HepG2 (cell line): ENCODE data around the gene CCDC117. TPM values are rescaled to one million over a fixed set of nuclear protein-coding genes. Genes with fewer than 3 reads are reported as not detected.

Experiments
- AKAP8 ChIP-seq: sonication (generic); formaldehyde crosslinking; IDR thresholded peaks from 2 replicates; pipeline ENCODE4 v1.5.1; 2020; ENCODE audit warnings: mild to moderate bottlenecking, missing genetic modification reagents
- ARNT2 ChIP-seq: sonication (generic); formaldehyde crosslinking; IDR thresholded peaks from 2 replicates; pipeline ENCODE4 v1.8.0; 2022; ENCODE audit warnings: mild to moderate bottlenecking, low read depth, missing genetic modification reagents, moderate library complexity
- BRD4 ChIP-seq: sonication (generic); formaldehyde crosslinking; IDR thresholded peaks from 2 replicates; pipeline ENCODE4 v1.4.0; 2020; ENCODE audit warnings: missing genetic modification reagents
- DRAP1 ChIP-seq: IDR thresholded peaks from 2 replicates; pipeline ENCODE4 v1.6.1; 2016; ENCODE audit warnings: missing genetic modification reagents, missing compliant biosample characterization
- HMG20A ChIP-seq: IDR thresholded peaks from 2 replicates; pipeline ENCODE4 v1.6.1; 2016; ENCODE audit warnings: borderline replicate concordance
- HOXA3 ChIP-seq: sonication (generic); formaldehyde crosslinking; IDR thresholded peaks from 2 replicates; pipeline ENCODE4 v1.5.0; 2020; ENCODE audit warnings: missing genetic modification reagents
- KLF12 ChIP-seq: sonication (generic); formaldehyde crosslinking; IDR thresholded peaks from 2 replicates; pipeline ENCODE4 v1.4.0; 2020; ENCODE audit warnings: missing genetic modification reagents, borderline replicate concordance
- KLF6 ChIP-seq: IDR thresholded peaks from 2 replicates; pipeline ENCODE4 v1.8.0; 2016; ENCODE audit warnings: missing biosample characterization, missing genetic modification reagents
- NFE2 ChIP-seq: sonication (generic); formaldehyde crosslinking; IDR thresholded peaks from 2 replicates; pipeline ENCODE4 v1.4.0; 2020; ENCODE audit warnings: missing genetic modification reagents
- NONO ChIP-seq, 2 experiments: fragments of 450-650 bp in 1 of 2; sonication (generic) in 1 of 2; formaldehyde crosslinking in 1 of 2; IDR thresholded peaks in 1 of 2; conservative IDR thresholded peaks in 1 of 2; 2 replicates each; pipeline versions ENCODE4 v1.6.1 to v1.8.0; 2017 to 2022; ENCODE audit warnings: mild to moderate bottlenecking in 1 of 2, missing genetic modification reagents in 1 of 2, moderate library complexity in 1 of 2
- NR2F1 ChIP-seq, 2 experiments: fragments of 450-650 bp in 1 of 2; formaldehyde crosslinking in 1 of 2; IDR thresholded peaks; 2 replicates each; pipeline versions ENCODE4 v1.5.0 to v1.6.1; 2016 to 2020; ENCODE audit warnings: mild to moderate bottlenecking in 1 of 2, missing compliant biosample characterization in 1 of 2, missing genetic modification reagents in 1 of 2, moderate library complexity in 1 of 2
- RARA ChIP-seq: IDR thresholded peaks from 2 replicates; pipeline ENCODE4 v1.6.1; 2016; ENCODE audit warnings: missing genetic modification reagents, missing compliant biosample characterization
- RFXANK ChIP-seq: IDR thresholded peaks from 2 replicates; pipeline ENCODE4 v1.6.1; 2016
- SAP130 ChIP-seq: IDR thresholded peaks from 2 replicates; pipeline ENCODE4 v1.6.1; 2016; ENCODE audit warnings: low read depth
- TCF12 ChIP-seq, 2 experiments: fragments of 450-650 bp in 1 of 2; sonication (generic) in 1 of 2; formaldehyde crosslinking in 1 of 2; IDR thresholded peaks; 2 replicates each; pipeline versions ENCODE4 v1.6.1 to v1.8.0; 2017 to 2022; ENCODE audit warnings: antibody characterized with exemption in 1 of 2, mild to moderate bottlenecking in 1 of 2, missing genetic modification reagents in 1 of 2, moderate library complexity in 1 of 2
- TOE1 ChIP-seq: sonication (generic); formaldehyde crosslinking; IDR thresholded peaks from 2 replicates; pipeline ENCODE4 v1.4.0; 2020; ENCODE audit warnings: mild to moderate bottlenecking, missing genetic modification reagents
- U2AF2 ChIP-seq: fragments of 200-400 bp; formaldehyde crosslinking; IDR thresholded peaks from 2 replicates; pipeline ENCODE4 v1.6.1; 2017; ENCODE audit warnings: low read depth, mild to moderate bottlenecking, low read length
- ZKSCAN1 ChIP-seq: fragments of 150-350 bp; IDR thresholded peaks from 2 replicates; pipeline ENCODE4 v1.6.1; 2014; ENCODE audit warnings: low read length
- ZMYM4 ChIP-seq: sonication (generic); formaldehyde crosslinking; IDR thresholded peaks from 2 replicates; pipeline ENCODE4 v1.8.1; 2023; ENCODE audit warnings: mild to moderate bottlenecking, missing genetic modification reagents
- ZNF550 ChIP-seq: sonication (generic); formaldehyde crosslinking; IDR thresholded peaks from 2 replicates; pipeline ENCODE4 v1.4.0; 2020; ENCODE audit warnings: mild to moderate bottlenecking, missing genetic modification reagents, borderline replicate concordance
- ZNF567 ChIP-seq: sonication (generic); formaldehyde crosslinking; IDR thresholded peaks from 2 replicates; pipeline ENCODE4 v1.8.1; 2023; ENCODE audit warnings: mild to moderate bottlenecking, missing genetic modification reagents, borderline replicate concordance
- ZNF577 ChIP-seq: sonication (generic); formaldehyde crosslinking; IDR thresholded peaks from 2 replicates; pipeline ENCODE4 v1.4.0; 2020; ENCODE audit warnings: mild to moderate bottlenecking, low read depth, missing genetic modification reagents, borderline replicate concordance
- ZNF598 ChIP-seq: sonication (generic); formaldehyde crosslinking; IDR thresholded peaks from 2 replicates; pipeline ENCODE4 v1.5.1; 2020; ENCODE audit warnings: mild to moderate bottlenecking, missing genetic modification reagents, borderline replicate concordance
- ZNF670 ChIP-seq: sonication (generic); formaldehyde crosslinking; IDR thresholded peaks from 2 replicates; pipeline ENCODE4 v1.8.0; 2022; ENCODE audit warnings: mild to moderate bottlenecking, missing genetic modification reagents, borderline replicate concordance
- ZNF678 ChIP-seq: sonication (generic); formaldehyde crosslinking; IDR thresholded peaks from 2 replicates; pipeline ENCODE4 v1.4.0; 2020; ENCODE audit warnings: mild to moderate bottlenecking, missing genetic modification reagents
- ZNF761 ChIP-seq: sonication (generic); formaldehyde crosslinking; conservative IDR thresholded peaks from 2 replicates; pipeline ENCODE4 v1.4.0; 2020; ENCODE audit warnings: mild to moderate bottlenecking, missing genetic modification reagents
- ZNF788 ChIP-seq: sonication (generic); formaldehyde crosslinking; IDR thresholded peaks from 2 replicates; pipeline ENCODE4 v1.5.0; 2020; ENCODE audit warnings: mild to moderate bottlenecking, missing genetic modification reagents, borderline replicate concordance
- ZSCAN22 ChIP-seq: sonication (generic); formaldehyde crosslinking; IDR thresholded peaks from 2 replicates; pipeline ENCODE4 v1.4.0; 2020; ENCODE audit warnings: mild to moderate bottlenecking, missing genetic modification reagents
- polyA plus RNA-seq, 8 experiments: library from polyadenylated mRNA; depleted of rRNA in 3 of 8; stranded (reverse) in 7 of 8; unstranded in 1 of 8; fragments of >200 nt; fragmentation: Illumina TruSeq in 4 of 8; extraction: Trizol in 4 of 8; gene quantifications; 2 replicates each; pipeline versions ENCODE4 v1.2.1 to v1.2.3, GENCODE V29; 2011 to 2016; ENCODE audit warnings: low read depth in 4 of 8, missing spikeins in 1 of 8, mixed read lengths in 1 of 8; ENCODE audit not compliant: insufficient read depth in 1 of 8
- total RNA-seq, 5 experiments: library from RNA; depleted of rRNA; stranded (reverse); fragments of >200 nt; fragmentation: Illumina TruSeq; extraction: Trizol; gene quantifications; 2 replicates each; pipeline ENCODE4 v1.2.3, GENCODE V29; 2016; ENCODE audit warnings: low read depth in 1 of 5
- TF ChIP-seq, protein P1 (sequence below): sonication (generic); formaldehyde crosslinking; conservative IDR thresholded peaks from 2 replicates; pipeline ENCODE4 v1.4.0; 2020; ENCODE audit warnings: missing genetic modification reagents
- TF ChIP-seq, protein P2 (sequence below): sonication (generic); formaldehyde crosslinking; IDR thresholded peaks from 2 replicates; pipeline ENCODE4 v1.5.0; 2020; ENCODE audit warnings: missing genetic modification reagents

Gene CCDC117
- total and polyA plus RNA-seq, 2 of the 13 experiments (the other 11 are each of a cell fraction or from before 2014, with no cell fraction given), result 12.6 to 34.2 TPM

GRCh38 chr22:28800308-28801041 lies 28.0 kb downstream of the CCDC117 start, which contains the start of gene XBP1 (continued):
- TF ChIP-seq, protein P1, sequence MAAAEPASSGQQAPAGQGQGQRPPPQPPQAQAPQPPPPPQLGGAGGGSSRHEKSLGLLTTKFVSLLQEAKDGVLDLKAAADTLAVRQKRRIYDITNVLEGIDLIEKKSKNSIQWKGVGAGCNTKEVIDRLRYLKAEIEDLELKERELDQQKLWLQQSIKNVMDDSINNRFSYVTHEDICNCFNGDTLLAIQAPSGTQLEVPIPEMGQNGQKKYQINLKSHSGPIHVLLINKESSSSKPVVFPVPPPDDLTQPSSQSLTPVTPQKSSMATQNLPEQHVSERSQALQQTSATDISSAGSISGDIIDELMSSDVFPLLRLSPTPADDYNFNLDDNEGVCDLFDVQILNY, result peak; percentile 78; the same call in 1 of the 2 replicates
- TF ChIP-seq ZMYM4 (CRISPR knock-in tag) (peak; percentile 75), BRD4 (peak; percentile 75), U2AF2 (no peak), ZNF788 (CRISPR knock-in tag) (peak; percentile 63; the same call in 1 of the 2 replicates), ZNF670 (CRISPR knock-in tag) (peak; percentile 56; the same call in 1 of the 2 replicates), DRAP1 (CRISPR knock-in tag) (peak; percentile 99), KLF6 (CRISPR knock-in tag) (peak; percentile 92), HOXA3 (CRISPR knock-in tag) (peak; percentile 88), RFXANK (CRISPR knock-in tag) (peak; percentile 78; the same call in 1 of the 2 replicates), ZNF598 (CRISPR knock-in tag) (no peak), AKAP8 (peak; percentile 80; the same call in 1 of the 2 replicates), RARA (peak; percentile 48; the same call in 1 of the 2 replicates), NONO (IDR thresholded peaks at IDR 0.05) (no peak), NONO (CRISPR knock-in tag; conservative IDR thresholded peaks at IDR 0.05) (peak; percentile 93), NR2F1 (CRISPR knock-in tag; IDR thresholded peaks at IDR 0.05) (0 out of 4 replicates have a peak, but pooled peaks of 1 of the 2 experiments have one; percentile 10), ZNF678 (CRISPR knock-in tag) (0 out of 2 replicates have a peak, but pooled peaks have one; percentile 79), TOE1 (CRISPR knock-in tag) (no peak), TCF12 (IDR thresholded peaks at IDR 0.05) (no peak), TCF12 (CRISPR knock-in tag; IDR thresholded peaks at IDR 0.05) (peak; percentile 76; the same call in 1 of the 2 replicates), ARNT2 (CRISPR knock-in tag) (peak; percentile 91), ZNF567 (peak; percentile 27; the same call in 1 of the 2 replicates), ZNF550 (CRISPR knock-in tag) (no peak), ZNF761 (CRISPR knock-in tag) (peak; percentile 69; the same call in 1 of the 2 replicates), ZNF577 (CRISPR knock-in tag) (no peak), ZKSCAN1 (no peak), KLF12 (CRISPR knock-in tag) (no peak), HMG20A (CRISPR knock-in tag) (no peak), NFE2 (CRISPR knock-in tag) (no peak), SAP130 (CRISPR knock-in tag) (peak; percentile 82), ZSCAN22 (CRISPR knock-in tag) (no peak)
- TF ChIP-seq, protein P2, sequence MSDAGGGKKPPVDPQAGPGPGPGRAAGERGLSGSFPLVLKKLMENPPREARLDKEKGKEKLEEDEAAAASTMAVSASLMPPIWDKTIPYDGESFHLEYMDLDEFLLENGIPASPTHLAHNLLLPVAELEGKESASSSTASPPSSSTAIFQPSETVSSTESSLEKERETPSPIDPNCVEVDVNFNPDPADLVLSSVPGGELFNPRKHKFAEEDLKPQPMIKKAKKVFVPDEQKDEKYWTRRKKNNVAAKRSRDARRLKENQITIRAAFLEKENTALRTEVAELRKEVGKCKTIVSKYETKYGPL, result no peak
